Esophagus squamous epithelium (tissue), 4 donors: ENCODE measurements around the gene DNAH9.

Experiments
- POLR2A ChIP-seq, 4 donors: fragments of 450-650 bp; IDR thresholded peaks; one replicate each; pipeline ENCODE4 v1.6.1; 2017; ENCODE audit warnings: antibody characterized with exemption in 4 of 4, mild to moderate bottlenecking in 4 of 4, moderate library complexity in 3 of 4
- TF ChIP-seq, protein P1 (sequence below), 6 experiments: fragments of 450-650 bp in 4 of 6; fragments of 200-600 bp in 2 of 6; sonication (generic) in 2 of 6; IDR thresholded peaks; one replicate each; pipeline ENCODE4 v1.5.1; 2016 to 2019; ENCODE audit warnings: antibody characterized with exemption in 6 of 6, mild to moderate bottlenecking in 4 of 6, moderate library complexity in 4 of 6

DNA sequence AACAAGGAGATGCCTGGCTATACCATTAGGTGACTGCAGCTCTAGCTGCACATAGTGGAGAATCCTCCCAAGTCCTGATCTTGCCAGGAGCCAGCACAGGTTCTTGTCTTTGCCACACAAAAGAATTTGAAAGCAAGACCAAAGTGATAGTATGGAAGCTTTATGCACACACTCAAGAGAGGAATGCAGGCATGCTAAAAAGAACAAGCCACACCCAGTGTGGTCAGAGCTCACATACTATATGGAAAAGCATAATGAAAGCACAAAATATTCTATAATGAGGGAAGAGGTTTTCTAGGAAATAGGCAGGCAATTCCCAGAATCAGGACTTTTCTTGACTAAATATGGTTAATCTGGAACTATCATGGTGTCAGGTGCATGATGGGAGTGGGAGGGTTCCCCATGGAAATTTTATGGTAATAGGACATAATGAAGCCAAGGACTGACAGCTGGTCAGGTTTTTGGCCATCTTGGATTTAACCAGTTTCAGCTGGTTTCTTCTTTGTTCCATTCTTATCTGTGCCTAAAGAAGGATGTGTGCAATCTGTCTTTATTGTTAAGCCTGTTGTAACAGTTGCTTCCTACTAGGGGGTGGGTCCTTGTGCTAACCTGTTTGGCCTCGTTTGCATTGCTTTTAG lies 227.4 kb downstream of the DNAH9 start:
- TF ChIP-seq, protein P1, sequence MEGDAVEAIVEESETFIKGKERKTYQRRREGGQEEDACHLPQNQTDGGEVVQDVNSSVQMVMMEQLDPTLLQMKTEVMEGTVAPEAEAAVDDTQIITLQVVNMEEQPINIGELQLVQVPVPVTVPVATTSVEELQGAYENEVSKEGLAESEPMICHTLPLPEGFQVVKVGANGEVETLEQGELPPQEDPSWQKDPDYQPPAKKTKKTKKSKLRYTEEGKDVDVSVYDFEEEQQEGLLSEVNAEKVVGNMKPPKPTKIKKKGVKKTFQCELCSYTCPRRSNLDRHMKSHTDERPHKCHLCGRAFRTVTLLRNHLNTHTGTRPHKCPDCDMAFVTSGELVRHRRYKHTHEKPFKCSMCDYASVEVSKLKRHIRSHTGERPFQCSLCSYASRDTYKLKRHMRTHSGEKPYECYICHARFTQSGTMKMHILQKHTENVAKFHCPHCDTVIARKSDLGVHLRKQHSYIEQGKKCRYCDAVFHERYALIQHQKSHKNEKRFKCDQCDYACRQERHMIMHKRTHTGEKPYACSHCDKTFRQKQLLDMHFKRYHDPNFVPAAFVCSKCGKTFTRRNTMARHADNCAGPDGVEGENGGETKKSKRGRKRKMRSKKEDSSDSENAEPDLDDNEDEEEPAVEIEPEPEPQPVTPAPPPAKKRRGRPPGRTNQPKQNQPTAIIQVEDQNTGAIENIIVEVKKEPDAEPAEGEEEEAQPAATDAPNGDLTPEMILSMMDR (IDR thresholded peaks at IDR 0.05), result no peak
- TF ChIP-seq POLR2A (IDR thresholded peaks at IDR 0.05), result no peak
